Trophoblast cell (in vitro differentiated cells and primary cell): Measurements from ENCODE around the gene IMMP2L.

ENCODE experiments used
- DNase-seq, 2 donors: peaks; one replicate each; pipeline ENCODE4 v3.0.0-alpha.2; 2016
- H2AFZ ChIP-seq: 2 replicates; pipeline ENCODE4 v1.6.1; 2013; ENCODE audit warnings: low read length, moderate library complexity, mild to moderate bottlenecking; ENCODE audit not compliant: insufficient read depth, poor library complexity
- H2AK5ac ChIP-seq: 2 replicates; pipeline ENCODE4 v1.6.1; 2013; ENCODE audit warnings: mild to moderate bottlenecking, low read length
- H2BK120ac ChIP-seq: 2 replicates; pipeline ENCODE4 v1.6.1; 2013; ENCODE audit warnings: low read length, mild to moderate bottlenecking, moderate library complexity; ENCODE audit not compliant: insufficient read depth, poor library complexity
- H2BK12ac ChIP-seq: 2 replicates; pipeline ENCODE4 v1.6.1; 2013; ENCODE audit warnings: mild to moderate bottlenecking, low read length, moderate library complexity
- H2BK5ac ChIP-seq: 2 replicates; pipeline ENCODE4 v1.6.1; 2013; ENCODE audit warnings: low read length, low read depth, moderate library complexity, mild to moderate bottlenecking; ENCODE audit not compliant: poor library complexity
- H3K14ac ChIP-seq: 2 replicates; pipeline ENCODE4 v1.6.1; 2013; ENCODE audit warnings: mild to moderate bottlenecking, low read length
- H3K18ac ChIP-seq: 2 replicates; pipeline ENCODE4 v1.6.1; 2013; ENCODE audit warnings: mild to moderate bottlenecking, low read length
- H3K23ac ChIP-seq: 2 replicates; pipeline ENCODE4 v1.6.1; 2013; ENCODE audit warnings: low read length
- H3K27ac ChIP-seq: 2 replicates; pipeline ENCODE4 v1.5.1; 2013; ENCODE audit warnings: low read depth, mild to moderate bottlenecking, inconsistent platforms, low read length, moderate library complexity
- H3K27me3 ChIP-seq: 2 replicates; pipeline ENCODE4 v1.6.1; 2013; ENCODE audit warnings: inconsistent platforms, mild to moderate bottlenecking, low read length, moderate library complexity; ENCODE audit not compliant: insufficient read depth
- H3K36me3 ChIP-seq, 2 experiments: 1 replicate in 1 of 2; 2 replicates in 1 of 2; pipeline ENCODE4 v1.6.1; 2013; ENCODE audit warnings: low read length in 2 of 2, mild to moderate bottlenecking in 2 of 2, moderate library complexity in 1 of 2; ENCODE audit not compliant: insufficient read depth in 2 of 2, control insufficient read depth in 1 of 2
- H3K4ac ChIP-seq: 2 replicates; pipeline ENCODE4 v1.6.1; 2013; ENCODE audit warnings: low read depth, mild to moderate bottlenecking, low read length, moderate library complexity
- H3K4me1 ChIP-seq, 2 experiments: 1 replicate in 1 of 2; 2 replicates in 1 of 2; pipeline ENCODE4 v1.6.1; 2013; ENCODE audit warnings: low read length in 2 of 2, mild to moderate bottlenecking in 2 of 2, moderate library complexity in 1 of 2; ENCODE audit not compliant: insufficient read depth in 2 of 2, control insufficient read depth in 1 of 2
- H3K4me2 ChIP-seq: 2 replicates; pipeline ENCODE4 v1.6.1; 2013; ENCODE audit warnings: inconsistent platforms, mild to moderate bottlenecking, low read length, moderate library complexity
- H3K4me3 ChIP-seq: 2 replicates; pipeline ENCODE4 v1.5.1; 2013; ENCODE audit warnings: mild to moderate bottlenecking, low read depth, low read length, inconsistent platforms
- H3K79me1 ChIP-seq: one replicate; pipeline ENCODE4 v1.6.1; 2013; ENCODE audit warnings: low read length
- H3K79me2 ChIP-seq: 2 replicates; pipeline ENCODE4 v1.6.1; 2013; ENCODE audit warnings: low read length, mild to moderate bottlenecking; ENCODE audit not compliant: control insufficient read depth, insufficient read depth, poor library complexity
- H3K9ac ChIP-seq: 2 replicates; pipeline ENCODE4 v1.6.1; 2013; ENCODE audit warnings: mild to moderate bottlenecking, low read length
- H3K9me3 ChIP-seq: 2 replicates; pipeline ENCODE4 v1.6.1; 2013; ENCODE audit warnings: low read depth, mild to moderate bottlenecking, control low read depth, inconsistent platforms, low read length; ENCODE audit not compliant: insufficient read depth
- H4K12ac ChIP-seq: 2 replicates; pipeline ENCODE4 v1.6.1; 2013; ENCODE audit warnings: low read depth, mild to moderate bottlenecking, low read length, moderate library complexity
- H4K8ac ChIP-seq: 2 replicates; pipeline ENCODE4 v1.6.1; 2013; ENCODE audit warnings: low read depth, mild to moderate bottlenecking, low read length, moderate library complexity
- H4K91ac ChIP-seq: one replicate; pipeline ENCODE4 v1.6.1; 2013; ENCODE audit warnings: low read depth, mild to moderate bottlenecking, low read length, moderate library complexity
- WGBS: extraction: QIAGEN DNeasy Blood & Tissue Kit; methylation state at CpG from one replicate; pipeline ENCODE4 v1.1.7; 2013; ENCODE audit warnings: missing lambda C conversion rate; ENCODE audit not compliant: insufficient read length, insufficient coverage; ENCODE audit errors: extremely low coverage; 5-methylcytosine and 5-hydroxymethylcytosine counted together

IMMP2L gene

DNA sequence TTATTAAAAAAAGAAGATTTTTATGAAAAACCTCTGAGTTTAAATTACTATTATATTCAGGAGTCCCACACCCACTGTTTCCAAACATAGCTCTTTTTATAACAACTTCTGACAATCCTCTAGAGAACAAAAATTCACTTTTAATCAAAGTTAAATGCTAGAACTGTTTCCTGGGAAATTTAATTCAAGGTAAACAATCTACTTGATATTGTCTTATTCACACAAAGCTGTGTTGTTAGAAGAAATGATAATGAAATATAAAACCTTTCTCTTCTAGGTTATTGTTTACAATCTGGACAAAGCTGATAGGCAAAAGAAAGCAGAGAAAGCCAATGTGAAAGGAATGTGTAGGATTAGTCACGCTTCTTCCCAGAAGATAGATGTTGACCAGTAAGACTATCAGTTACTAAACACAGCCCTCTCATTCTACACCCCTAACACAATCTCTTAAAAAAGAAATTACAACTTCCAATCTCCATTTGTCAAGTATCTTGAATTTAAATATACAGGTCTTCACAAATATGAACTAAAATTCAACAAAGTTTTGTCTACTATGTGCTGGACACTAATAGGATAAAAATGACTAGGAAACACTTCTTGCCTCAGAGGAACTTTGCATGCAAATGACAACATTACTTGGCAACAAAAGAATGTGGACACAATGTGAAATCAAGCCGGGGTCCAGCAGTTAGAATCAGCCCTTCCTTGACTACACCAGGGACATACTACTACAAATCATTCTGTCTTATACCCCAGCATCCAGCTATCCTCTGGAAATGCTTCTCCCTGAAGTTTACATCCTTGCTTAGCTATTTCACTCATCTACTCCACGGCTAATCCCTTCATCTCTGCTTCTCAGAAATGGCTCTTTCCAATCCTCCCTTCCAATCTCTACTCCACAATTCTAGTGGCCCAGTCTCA lies 123.7 kb downstream of the IMMP2L start:
- Histone ChIP-seq H3K36me3 (no peaks in the 10 kb centered on the region), H3K9ac (no peak overlapping the region), H3K23ac (no peak overlapping the region), H3K27ac (no peak overlapping the region), H2AFZ (no peak overlapping the region), H3K14ac (no peak overlapping the region), H4K8ac (no peak overlapping the region), H3K18ac (no peak overlapping the region), H2BK5ac (no peak overlapping the region), H3K4me2 (no peak overlapping the region), H3K4me3 (no peak overlapping the region), H2AK5ac (no peak overlapping the region), H2BK120ac (no peak overlapping the region), H3K4ac (no peak overlapping the region), H3K27me3 (no peaks in the 10 kb centered on the region), H4K12ac (no peak overlapping the region), H3K79me2 (no peaks in the 10 kb centered on the region), H3K79me1 (no peaks in the 10 kb centered on the region), H3K9me3 (no peaks in the 10 kb centered on the region), H4K91ac (no peak overlapping the region), H3K4me1 (peaks cover 0 to 3% of the 10 kb centered on the region in 2 experiments), H2BK12ac (no peak overlapping the region)
- peak in 1 of 2 donors; percentile 56 for DNase-seq
- WGBS: no CpG with 5 or more reads among the region's 3 CpGs

DNA sequence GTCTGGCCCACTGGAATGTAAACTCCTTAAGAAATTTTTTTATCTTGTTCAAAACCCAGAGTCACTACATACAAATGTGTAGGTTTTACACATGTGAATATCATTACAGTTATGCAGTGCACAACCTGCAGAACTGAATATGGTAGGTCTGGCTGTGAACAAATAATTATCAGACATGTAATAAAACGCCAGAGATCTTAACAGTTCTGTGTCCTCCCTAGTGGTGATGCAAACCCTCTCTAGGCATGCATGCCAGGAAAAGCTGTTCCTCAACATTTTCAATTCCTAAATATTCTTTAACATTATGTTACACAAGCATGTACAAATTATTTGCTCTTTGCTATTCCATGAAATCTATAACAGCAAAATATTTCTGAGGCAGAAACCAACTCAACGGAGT lies 124.6 kb downstream of the IMMP2L start:
- H3K36me3 ChIP-seq: no peaks in the 10 kb centered on the region
- no peaks in the 10 kb centered on the region for H3K79me1 ChIP-seq
- no peak overlapping the region for H2AK5ac ChIP-seq
- H3K14ac ChIP-seq: no peak overlapping the region
- no peak overlapping the region for H4K12ac ChIP-seq
- no peak overlapping the region for H2AFZ ChIP-seq
- no peak overlapping the region for H3K9ac ChIP-seq
- no peaks in the 10 kb centered on the region for H3K79me2 ChIP-seq
- H3K4ac ChIP-seq: no peak overlapping the region
- no peaks in the 10 kb centered on the region for H3K27me3 ChIP-seq
- no peak overlapping the region for H3K4me3 ChIP-seq
- H4K8ac ChIP-seq: no peak overlapping the region
- no CpG with 5 or more reads among the region's 2 CpGs for WGBS
- H2BK12ac ChIP-seq: no peak overlapping the region
- H3K4me1 ChIP-seq: peaks cover 0 to 3% of the 10 kb centered on the region in 2 experiments
- no peak overlapping the region for H3K27ac ChIP-seq
- H3K4me2 ChIP-seq: no peak overlapping the region
- no peak overlapping the region for H3K18ac ChIP-seq
- no peak overlapping the region for H3K23ac ChIP-seq
- peak; percentile 46 to 89 for DNase-seq
- no peak overlapping the region for H2BK5ac ChIP-seq
- H4K91ac ChIP-seq: no peak overlapping the region
- no peaks in the 10 kb centered on the region for H3K9me3 ChIP-seq
- no peak overlapping the region for H2BK120ac ChIP-seq

DNA sequence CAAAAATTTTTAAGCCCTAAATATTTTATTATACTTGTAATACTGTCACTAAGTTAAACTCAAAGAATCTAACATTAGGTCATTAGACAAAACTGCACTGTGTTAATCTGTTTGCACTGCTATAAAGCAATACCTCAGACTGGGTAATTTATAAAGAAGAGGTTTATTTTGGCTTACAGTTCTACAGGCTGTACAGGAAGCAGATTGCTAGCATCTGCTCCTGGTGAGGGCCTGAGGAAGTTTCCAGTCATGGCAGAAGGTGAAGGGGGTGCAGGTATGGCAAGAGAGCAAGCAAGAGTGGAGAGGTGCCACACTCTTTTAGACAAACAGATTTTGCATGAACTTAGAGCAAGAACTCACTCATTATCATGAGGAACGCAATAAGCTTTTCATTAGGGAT lies 125.7 kb downstream of the IMMP2L start:
- H2BK5ac ChIP-seq: no peak overlapping the region
- no peak overlapping the region for H2AK5ac ChIP-seq
- no peak overlapping the region for H4K12ac ChIP-seq
- H3K14ac ChIP-seq: no peak overlapping the region
- H3K4ac ChIP-seq: no peak overlapping the region
- H4K91ac ChIP-seq: no peak overlapping the region
- H3K79me2 ChIP-seq: no peaks in the 10 kb centered on the region
- DNase-seq: no peak
- no peak overlapping the region for H3K4me3 ChIP-seq
- no peak overlapping the region for H3K4me2 ChIP-seq
- H3K27me3 ChIP-seq: no peaks in the 10 kb centered on the region
- H3K4me1 ChIP-seq: peaks cover 0 to 3% of the 10 kb centered on the region in 2 experiments
- H3K23ac ChIP-seq: no peak overlapping the region
- no peak overlapping the region for H3K18ac ChIP-seq
- no peak overlapping the region for H3K9ac ChIP-seq
- H3K79me1 ChIP-seq: no peaks in the 10 kb centered on the region
- no peak overlapping the region for H2AFZ ChIP-seq
- H3K27ac ChIP-seq: no peak overlapping the region
- no CpG with 5 or more reads among the region's 1 CpG for WGBS
- no peaks in the 10 kb centered on the region for H3K36me3 ChIP-seq
- H2BK12ac ChIP-seq: no peak overlapping the region
- no peak overlapping the region for H4K8ac ChIP-seq
- H3K9me3 ChIP-seq: no peaks in the 10 kb centered on the region
- H2BK120ac ChIP-seq: no peak overlapping the region

DNA sequence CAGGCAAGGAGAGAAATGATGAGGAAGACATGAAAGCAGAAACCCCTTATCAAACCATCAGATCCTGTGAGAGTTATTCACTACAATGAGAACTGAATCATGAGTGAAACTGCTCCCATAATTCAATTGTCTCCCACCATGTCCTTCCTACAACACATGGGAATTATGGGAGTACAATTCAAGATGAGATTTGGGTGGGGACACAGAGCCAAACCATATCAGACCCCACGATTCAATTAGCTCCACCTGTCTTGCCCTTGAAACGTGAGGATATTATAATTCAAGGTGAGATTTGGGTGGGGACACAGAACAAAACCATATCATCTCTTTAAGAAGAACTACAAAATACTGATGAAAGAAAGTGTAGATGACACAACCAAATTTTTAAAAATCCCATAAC lies 128.9 kb downstream of the IMMP2L start:
- Histone ChIP-seq H3K4me2 (no peak overlapping the region), H2BK120ac (no peak overlapping the region), H2AFZ (no peak overlapping the region), H2BK12ac (no peak overlapping the region), H3K27me3 (no peaks in the 10 kb centered on the region), H3K9ac (no peak overlapping the region), H3K4me1 (no peaks in the 10 kb centered on the region), H2BK5ac (no peak overlapping the region), H4K91ac (no peak overlapping the region), H4K12ac (no peak overlapping the region), H4K8ac (no peak overlapping the region), H3K36me3 (no peaks in the 10 kb centered on the region), H2AK5ac (no peak overlapping the region), H3K18ac (no peak overlapping the region), H3K9me3 (no peaks in the 10 kb centered on the region), H3K4ac (no peak overlapping the region), H3K4me3 (no peak overlapping the region), H3K79me1 (no peaks in the 10 kb centered on the region), H3K23ac (no peak overlapping the region), H3K14ac (no peak overlapping the region), H3K79me2 (no peaks in the 10 kb centered on the region), H3K27ac (no peak overlapping the region)
- DNase-seq: no peak
- no CpG with 5 or more reads among the region's 2 CpGs for WGBS
